ENCODE results near the gene KAZN. TPM values are rescaled to one million over a fixed set of nuclear protein-coding genes. Genes with fewer than 3 reads are reported as not detected.

KAZN gene
- polyA plus RNA-seq, 1 donor (not counting 4 experiments of a cell fraction or from before 2014, with no cell fraction given), result 5.9 TPM

DNA sequence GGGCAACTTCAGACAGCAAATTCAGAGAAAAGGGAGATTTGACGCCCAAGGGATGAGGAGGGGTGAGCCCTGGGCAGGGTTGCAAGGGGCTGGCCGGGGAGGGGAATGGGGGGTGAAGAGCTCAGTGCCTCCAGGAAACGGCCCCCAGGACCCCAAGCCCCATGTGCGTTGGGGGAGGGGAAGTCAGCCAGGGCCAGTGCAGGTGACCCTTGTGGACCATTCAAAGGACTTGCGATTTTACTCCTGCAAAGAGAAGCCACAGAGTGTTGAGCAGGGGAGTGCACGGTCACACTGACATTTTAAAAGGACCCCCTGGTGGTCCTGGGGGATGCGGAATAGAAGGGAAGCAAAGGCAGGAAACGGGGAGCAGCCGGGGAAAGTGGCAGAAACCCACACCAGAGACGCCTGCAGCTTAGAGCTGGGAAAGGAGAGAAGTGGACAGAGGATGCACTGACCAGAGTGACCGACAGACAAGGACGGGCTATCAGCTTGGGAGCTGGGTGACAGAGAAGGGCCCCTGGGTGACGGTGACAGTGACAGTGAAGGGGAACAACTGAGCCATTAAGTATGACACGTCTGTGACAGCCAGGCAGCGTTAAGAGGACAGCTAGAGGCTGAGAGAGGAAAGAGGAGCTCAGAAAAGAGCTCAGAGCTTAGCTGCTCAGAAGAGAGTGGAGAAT, 501.1 kb downstream of the KAZN start:
- no peaks in the 10 kb centered on the region for H4K20me1 ChIP-seq (ENCODE audit: control insufficient read depth, extremely low read depth, insufficient read depth, low read length)
- TF ChIP-seq CTCF (optimal IDR thresholded peaks at IDR 0.05 in 1 of 3, IDR thresholded peaks at IDR 0.05 in 1 of 3, conservative IDR thresholded peaks at IDR 0.05 in 1 of 3; ENCODE audit: extremely low read depth in 1 of 3, insufficient read depth in 2 of 3, low read length in 3 of 3) (no peak), EZH2 (IDR thresholded peaks at IDR 0.05; ENCODE audit: low read length) (no peak)
- H3K9me3 ChIP-seq (ENCODE audit: control insufficient read depth, low read depth, low read length), result no peaks in the 10 kb centered on the region
- no peak overlapping the region for H2AFZ ChIP-seq (ENCODE audit: control insufficient read depth, low read length)
- no peaks in the 10 kb centered on the region for H3K9me1 ChIP-seq (ENCODE audit: control insufficient read depth, extremely low read depth, insufficient read depth, low read length)
- dilution Hi-C loops (cut with MboI; ENCODE audit: extremely low pct_ligation_motif_present, low sequenced_read_pairs), result loop anchor here (25.0 kb wide), 1 partner anchor 312 kb away; no protein-coding TSS in a partner anchor
- H3K9ac ChIP-seq (ENCODE audit: control insufficient read depth, extremely low read depth, insufficient read depth, low read length), result no peak overlapping the region
- H3K4me3 ChIP-seq (ENCODE audit: control insufficient read depth in 2 of 3, extremely low read depth in 1 of 3, insufficient read depth in 2 of 3, low read depth in 1 of 3, low read length in 3 of 3), result no peak overlapping the region
- H3K79me2 ChIP-seq (ENCODE audit: control insufficient read depth, insufficient read depth, low read length), result no peaks in the 10 kb centered on the region
- FAIRE-seq (no peak), DNase-seq (ENCODE audit: low read depth, low spot score) (no peak)
- H3K4me2 ChIP-seq (ENCODE audit: control insufficient read depth, extremely low read depth, insufficient read depth, low read depth, low read length), result no peak overlapping the region
- H3K36me3 ChIP-seq (ENCODE audit: control insufficient read depth in 2 of 2, extremely low read depth in 1 of 2, insufficient read depth in 2 of 2, low read length in 2 of 2), result no peaks in the 10 kb centered on the region
- H3K4me1 ChIP-seq (ENCODE audit: control insufficient read depth, extremely low read depth, insufficient read depth, low read length), result no peaks in the 10 kb centered on the region
- peaks cover 23% of the 10 kb centered on the region for H3K27me3 ChIP-seq (ENCODE audit: control insufficient read depth, extremely low read depth, insufficient read depth, low read length)
- no peak overlapping the region for H3K27ac ChIP-seq (ENCODE audit: control insufficient read depth, insufficient read depth, low read length)

DNA sequence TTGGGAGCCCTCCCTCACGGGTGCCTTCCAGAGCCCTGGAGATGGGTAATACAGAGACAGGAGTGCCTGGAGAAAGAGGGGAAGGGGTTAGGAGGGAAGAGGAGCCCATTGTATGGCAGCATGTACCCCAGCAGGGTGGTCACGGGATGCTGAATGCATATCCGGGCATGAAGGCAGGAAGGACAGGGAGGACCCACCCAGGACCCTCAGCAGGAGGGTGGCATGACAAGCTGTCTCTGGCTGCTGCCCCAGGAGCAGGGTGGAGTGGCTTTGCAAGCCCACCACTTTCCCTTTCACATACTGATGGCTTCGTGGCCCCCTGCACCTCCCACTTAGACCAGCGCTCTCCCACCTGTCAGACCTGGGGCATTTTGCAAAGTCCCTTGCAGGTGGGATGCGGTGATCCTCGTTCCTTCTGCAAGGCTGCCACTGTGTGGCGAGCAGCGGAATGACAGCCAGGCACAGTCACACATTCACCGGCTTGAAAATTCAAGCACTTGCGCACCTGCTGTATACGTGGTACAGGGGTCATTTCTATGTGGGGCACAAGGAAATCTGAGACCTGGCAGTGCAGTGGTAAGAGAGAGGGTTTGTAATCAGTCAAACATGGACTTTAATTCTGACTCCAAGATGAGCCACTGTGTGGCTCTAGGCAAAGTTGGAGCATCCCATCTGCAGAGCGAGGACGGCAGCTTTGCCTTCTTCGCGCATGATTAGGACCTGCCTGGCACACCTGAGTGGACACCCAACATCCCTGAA, 501.8 kb downstream of the KAZN start:
- H3K27me3 ChIP-seq (ENCODE audit: control insufficient read depth, extremely low read depth, insufficient read depth, low read length), result peaks cover 23% of the 10 kb centered on the region
- no peaks in the 10 kb centered on the region for H3K9me1 ChIP-seq (ENCODE audit: control insufficient read depth, extremely low read depth, insufficient read depth, low read length)
- peak; percentile 84 for FAIRE-seq
- dilution Hi-C loops (cut with MboI; ENCODE audit: extremely low pct_ligation_motif_present, low sequenced_read_pairs), result no loop called here
- no peaks in the 10 kb centered on the region for H3K9me3 ChIP-seq (ENCODE audit: control insufficient read depth, low read depth, low read length)
- no peak overlapping the region for H3K9ac ChIP-seq (ENCODE audit: control insufficient read depth, extremely low read depth, insufficient read depth, low read length)
- no peaks in the 10 kb centered on the region for H4K20me1 ChIP-seq (ENCODE audit: control insufficient read depth, extremely low read depth, insufficient read depth, low read length)
- no peaks in the 10 kb centered on the region for H3K79me2 ChIP-seq (ENCODE audit: control insufficient read depth, insufficient read depth, low read length)
- H3K4me1 ChIP-seq (ENCODE audit: control insufficient read depth, extremely low read depth, insufficient read depth, low read length), result no peaks in the 10 kb centered on the region
- peak; percentile 2 for DNase-seq (ENCODE audit: low read depth, low spot score)
- TF ChIP-seq CTCF (optimal IDR thresholded peaks at IDR 0.05 in 1 of 3, IDR thresholded peaks at IDR 0.05 in 1 of 3, conservative IDR thresholded peaks at IDR 0.05 in 1 of 3; ENCODE audit: extremely low read depth in 1 of 3, insufficient read depth in 2 of 3, low read length in 3 of 3), result peak; percentile 89 to 99 (median 98)
- no peak for TF ChIP-seq EZH2 (IDR thresholded peaks at IDR 0.05; ENCODE audit: low read length)
- no peaks in the 10 kb centered on the region for H3K36me3 ChIP-seq (ENCODE audit: control insufficient read depth in 2 of 2, extremely low read depth in 1 of 2, insufficient read depth in 2 of 2, low read length in 2 of 2)
- no peak overlapping the region for H3K27ac ChIP-seq (ENCODE audit: control insufficient read depth, insufficient read depth, low read length)
- no peak overlapping the region for H2AFZ ChIP-seq (ENCODE audit: control insufficient read depth, low read length)
- H3K4me2 ChIP-seq (ENCODE audit: control insufficient read depth, extremely low read depth, insufficient read depth, low read depth, low read length), result no peak overlapping the region
- no peak overlapping the region for H3K4me3 ChIP-seq (ENCODE audit: control insufficient read depth in 2 of 3, extremely low read depth in 1 of 3, insufficient read depth in 2 of 3, low read depth in 1 of 3, low read length in 3 of 3)
